Stimulated activated CD4-positive, alpha-beta T cell treated with anti-CD3 and anti-CD28 coated beads, Interleukin-12 subunit alpha, Interleukin-12 subunit beta, amount 100 ng/mL, for 4 hours (primary cell): ENCODE measurements around the gene TYW1B.
"Not testable (repeated sequence)": the region's sequence is repeated elsewhere in the genome, so short reads cannot be mapped to it uniquely, and the experiment has no call there.

ENCODE experiments used
- DNase-seq: peaks from one replicate; pipeline ENCODE4 v3.0.0-alpha.2; 2020

The TYW1B gene

DNA sequence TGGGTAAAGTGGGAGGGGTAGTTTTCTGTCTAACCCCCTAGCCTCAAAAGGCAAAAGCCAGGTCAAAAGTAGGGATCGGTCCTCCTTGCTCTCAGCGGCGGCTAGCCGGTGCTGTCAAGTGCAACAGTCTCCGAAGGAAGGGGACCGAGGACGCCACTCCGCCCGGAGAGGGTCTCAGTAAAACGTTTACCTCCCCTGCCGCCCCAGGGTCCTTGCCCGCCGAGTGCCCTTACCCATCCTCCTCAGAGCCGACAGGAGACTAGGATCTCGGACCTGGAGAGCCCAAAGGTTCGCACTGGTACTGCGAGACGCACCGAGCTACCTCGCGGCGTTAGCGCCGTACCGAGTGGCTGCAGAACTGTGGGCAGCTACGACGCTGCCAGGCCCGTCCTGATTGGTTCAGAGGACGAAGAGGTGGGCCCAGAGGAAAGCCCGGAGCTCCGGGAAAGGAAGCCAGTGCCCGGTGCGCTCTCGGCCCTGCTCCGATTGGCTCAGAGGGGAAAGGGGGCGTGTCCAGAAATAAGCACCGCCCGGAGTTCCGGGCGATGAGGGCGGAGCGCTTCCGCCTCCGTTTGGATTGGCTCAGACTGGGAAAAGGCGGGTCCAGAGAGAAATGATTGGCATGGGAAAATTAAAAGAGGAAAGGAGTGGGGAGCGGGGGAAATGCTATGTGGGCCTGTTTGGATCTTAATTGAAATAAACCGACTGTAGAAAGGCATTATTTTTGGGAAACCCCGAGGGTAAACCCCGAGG is at the start of gene TYW1B:
Gene TYW1B, minus strand, starts transcription at position 362 of the 753 bp plus-strand sequence. Its CDS starts 125 bp downstream, at position 237.
- peak; percentile 93 for DNase-seq

DNA sequence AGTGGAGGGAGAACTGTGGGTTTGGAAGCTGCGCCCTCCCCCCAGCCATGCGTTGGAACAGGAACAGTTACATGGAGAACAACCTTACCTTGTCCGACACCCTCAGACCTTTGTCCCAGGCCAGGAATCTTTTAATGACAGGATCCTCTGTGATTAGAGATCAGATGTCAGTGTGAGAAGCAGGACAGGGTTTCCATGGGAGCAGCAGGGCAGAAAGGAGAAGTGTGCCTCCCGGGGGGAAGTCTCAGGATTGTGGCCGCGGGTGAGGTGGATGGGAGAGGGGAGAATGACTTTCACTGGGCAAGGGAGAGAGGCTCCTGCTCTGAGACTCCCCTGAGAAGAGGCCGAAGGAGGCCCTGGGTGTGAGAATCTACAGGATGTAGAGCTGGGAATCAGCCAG is 39.6 kb upstream of the TYW1B start:
- not testable (repeated sequence) for DNase-seq

GRCh38 chr7:72858846-72859400 is 30.9 kb upstream of the TYW1B start:
- DNase-seq = not testable (repeated sequence)

DNA sequence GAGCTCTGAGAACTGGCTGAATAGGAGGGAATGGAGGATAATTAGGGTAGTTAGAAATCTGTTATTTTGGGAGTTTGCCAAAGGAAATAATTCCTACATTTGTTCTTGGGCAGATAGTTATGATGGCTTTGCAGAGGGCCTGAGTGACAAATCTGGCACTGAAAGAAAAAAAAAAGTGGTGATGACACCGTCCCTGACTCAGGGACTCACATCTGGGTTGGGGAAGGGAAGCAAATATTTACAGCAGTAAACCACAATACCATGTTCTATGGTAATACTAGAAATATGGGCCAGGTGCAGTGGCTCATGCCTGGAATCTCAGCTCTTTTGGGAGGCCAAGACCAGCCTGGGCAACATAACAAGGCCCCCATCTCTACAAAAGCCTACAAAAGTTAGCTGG is 29.9 kb upstream of the TYW1B start:
- DNase-seq = not testable (repeated sequence)

GRCh38 chr7:72855261-72855660 is 27.3 kb upstream of the TYW1B start:
- DNase-seq = not testable (repeated sequence)

GRCh38 chr7:72852937-72853336 is 24.9 kb upstream of the TYW1B start:
- DNase-seq = not testable (repeated sequence)

GRCh38 chr7:72850746-72851145 is 22.7 kb upstream of the TYW1B start:
- not testable (repeated sequence) for DNase-seq

GRCh38 chr7:72844146-72844545 is 16.1 kb upstream of the TYW1B start:
- not testable (repeated sequence) for DNase-seq

GRCh38 chr7:72843166-72843565 is 15.2 kb upstream of the TYW1B start:
- not testable (repeated sequence) for DNase-seq

DNA sequence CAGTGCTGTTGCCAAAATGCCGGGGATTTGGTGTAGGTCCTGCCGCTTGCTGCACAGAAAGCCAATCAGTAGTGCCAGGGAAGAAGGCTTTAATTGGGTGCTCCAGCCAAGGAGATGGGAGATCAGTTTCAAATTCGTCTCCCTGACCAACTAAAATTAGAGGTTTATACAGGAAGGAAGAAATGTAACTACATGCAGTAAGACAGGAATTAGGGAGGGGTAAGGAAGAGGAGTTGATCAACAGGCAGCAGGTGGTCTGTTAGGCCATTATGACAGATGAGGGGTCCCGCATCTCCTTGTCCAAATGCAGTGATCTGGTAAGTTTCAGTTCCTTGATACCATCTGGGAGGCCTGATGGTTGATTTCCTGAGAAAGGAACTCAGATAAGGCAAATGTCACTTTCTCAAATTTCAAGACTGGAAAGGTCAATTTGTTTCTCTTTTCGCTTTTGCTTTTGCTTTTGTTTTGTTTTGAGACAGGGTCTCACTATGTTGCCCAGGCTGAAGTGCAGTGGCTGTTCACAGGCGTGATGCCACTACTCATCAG is 13.0 kb upstream of the TYW1B start:
- not testable (repeated sequence) for DNase-seq

DNA sequence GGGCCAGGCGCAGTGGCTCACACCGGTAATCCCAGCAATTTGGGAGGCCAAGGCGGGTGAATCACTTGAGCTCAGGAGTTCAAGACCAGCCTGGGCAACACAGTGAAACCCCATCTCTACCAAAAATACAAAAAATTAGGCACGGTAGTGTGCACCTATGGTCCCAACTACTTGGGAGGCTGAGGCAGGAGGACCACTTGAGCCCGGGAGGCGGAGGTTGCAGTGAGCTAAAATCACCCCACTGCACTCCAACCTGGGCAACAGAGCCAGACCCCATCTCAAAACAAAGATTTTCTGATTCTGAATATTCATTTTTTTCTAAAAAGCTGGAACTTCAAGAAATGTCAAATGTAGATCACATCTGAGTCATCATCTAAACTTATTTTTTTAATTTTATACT is 10.3 kb upstream of the TYW1B start:
- DNase-seq = not testable (repeated sequence)

- not testable (repeated sequence) for DNase-seq
Observed at GRCh38 chr7:72837291-72837690, 9.3 kb upstream of the TYW1B start.

DNA sequence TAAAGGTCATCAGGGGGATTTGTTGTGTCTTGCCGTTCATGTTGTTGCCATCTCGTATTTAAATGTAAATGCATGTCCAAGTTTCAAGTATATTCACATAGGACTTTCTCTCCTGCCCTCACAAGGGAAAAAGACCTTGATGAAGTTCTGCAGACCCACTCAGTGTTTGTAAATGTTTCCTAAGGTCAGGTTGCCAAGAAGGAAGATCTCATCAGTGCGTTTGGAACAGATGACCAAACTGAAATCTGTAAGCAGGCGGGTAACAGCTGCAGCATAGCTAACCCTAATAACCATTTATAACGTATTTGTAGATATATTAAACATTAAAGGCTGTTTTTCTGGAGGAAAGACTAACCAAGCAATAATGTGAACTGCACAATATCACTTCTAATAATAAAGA is 2.6 kb upstream of the TYW1B start:
- not testable (repeated sequence) for DNase-seq

DNA sequence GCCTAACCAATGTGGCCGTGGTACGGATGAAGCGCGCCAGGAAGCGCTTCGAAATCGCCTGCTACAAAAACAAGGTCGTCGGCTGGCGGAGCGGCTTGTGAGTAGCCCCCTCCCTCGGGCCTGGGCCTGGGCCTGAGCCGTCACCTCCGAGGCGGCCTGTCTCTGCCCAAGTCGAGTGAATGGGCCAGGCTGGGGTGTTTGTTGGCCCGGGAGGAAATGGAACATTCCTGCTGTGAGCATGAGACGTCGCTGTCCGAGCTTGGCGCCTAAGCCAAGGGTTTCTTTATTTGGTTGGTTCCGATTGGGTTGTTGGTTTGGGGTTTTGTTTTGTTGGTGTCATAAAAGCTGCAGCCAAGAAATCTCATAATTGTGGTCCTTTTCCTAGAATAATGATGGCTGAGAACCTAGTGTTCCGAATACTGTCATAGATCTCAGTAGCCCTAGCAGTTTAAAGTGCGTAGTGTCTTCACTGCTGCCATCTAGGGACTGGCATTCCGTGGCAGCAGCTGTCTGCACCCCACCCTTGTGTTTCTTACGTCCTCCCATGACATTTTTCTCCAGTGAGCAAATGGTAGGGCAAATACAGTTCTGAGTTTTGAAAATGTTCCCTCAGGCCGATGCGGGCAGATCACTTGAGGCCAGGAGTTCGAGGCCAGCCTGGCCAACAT is 1.8 kb upstream of the TYW1B start:
- DNase-seq = peak; percentile 13

DNA sequence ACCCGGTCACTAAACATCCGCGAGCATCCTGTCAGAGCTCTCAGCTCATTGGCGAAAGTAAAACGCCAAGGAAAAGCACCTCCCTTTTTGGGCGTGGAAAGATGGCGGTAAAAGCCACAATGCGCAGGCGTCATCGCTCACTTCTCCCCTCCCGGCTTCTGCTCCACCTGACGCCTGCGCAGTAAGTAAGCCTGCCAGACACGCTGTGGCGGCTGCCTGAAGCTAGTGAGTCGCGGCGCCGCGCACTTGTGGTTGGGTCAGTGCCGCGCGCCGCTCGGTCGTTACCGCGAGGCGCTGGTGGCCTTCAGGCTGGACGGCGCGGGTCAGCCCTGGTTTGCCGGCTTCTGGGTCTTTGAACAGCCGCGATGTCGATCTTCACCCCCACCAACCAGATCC is 1.3 kb upstream of the TYW1B start:
- DNase-seq = peak; percentile 93

DNA sequence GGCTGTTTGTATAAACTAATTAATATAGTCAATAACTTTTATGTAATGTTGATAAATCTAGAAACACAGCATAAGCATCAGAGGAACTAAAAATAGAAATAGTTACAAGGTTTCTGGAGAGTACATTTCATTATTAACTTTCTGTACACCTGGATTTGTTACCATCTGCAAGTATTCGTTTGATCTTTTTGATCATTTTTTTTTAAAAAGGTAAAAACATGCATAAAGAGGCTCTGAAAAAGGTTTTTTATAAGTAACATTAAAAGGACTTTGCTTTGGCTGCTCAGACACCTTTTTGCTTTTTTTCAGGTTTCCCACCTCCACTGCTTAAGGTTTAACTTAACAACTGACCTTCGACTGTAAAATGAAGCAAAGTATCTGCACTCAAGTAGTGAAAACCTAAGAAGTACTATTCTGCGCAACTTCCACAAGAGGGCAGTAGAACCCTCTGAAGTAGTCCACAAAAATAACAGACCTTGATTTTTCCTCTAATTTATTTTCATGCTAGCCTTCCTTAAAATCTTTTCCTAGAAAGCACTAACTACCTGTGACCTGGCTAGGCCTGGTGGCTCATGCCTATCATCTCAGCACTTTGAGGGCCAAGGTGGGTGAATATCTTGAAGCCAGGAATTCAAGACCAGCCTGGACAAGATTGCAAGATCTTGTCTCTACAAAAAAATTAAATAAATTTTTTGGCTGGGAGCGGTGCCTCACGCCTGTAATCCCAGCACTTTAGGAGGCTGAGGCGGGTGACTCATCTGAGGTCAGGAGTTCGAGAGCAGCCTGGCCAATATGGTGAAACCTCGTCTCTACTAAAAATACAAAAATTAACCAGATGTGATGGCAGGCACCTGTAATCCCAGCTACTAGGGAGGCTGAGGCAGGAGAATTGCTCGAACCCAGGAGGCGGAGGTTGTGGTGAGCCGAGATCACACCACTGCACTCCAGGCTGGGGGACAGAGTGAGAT is 4.0 kb downstream of the TYW1B start:
- DNase-seq = not testable (repeated sequence)

- DNase-seq = not testable (repeated sequence)
Observed at GRCh38 chr7:72822497-72822896, 5.5 kb downstream of the TYW1B start.

- not testable (repeated sequence) for DNase-seq
Observed at GRCh38 chr7:72818663-72819361, 9.2 kb downstream of the TYW1B start.

- not testable (repeated sequence) for DNase-seq
Observed at GRCh38 chr7:72817661-72818060, 10.3 kb downstream of the TYW1B start.

GRCh38 chr7:72816370-72817157 is 11.4 kb downstream of the TYW1B start:
- DNase-seq = not testable (repeated sequence)

- DNase-seq = not testable (repeated sequence)
Observed at GRCh38 chr7:72810437-72810836, 17.6 kb downstream of the TYW1B start.
